Esophagus squamous epithelium (tissue), 5 donors: ENCODE measurements around the gene THOC6. TPM values are rescaled to one million over a fixed set of nuclear protein-coding genes. Genes with fewer than 3 reads are reported as not detected.
A peak's percentile ranks its signal among the peaks of the same experiment; 100 is the strongest.

Source experiments
- DNase-seq: peaks from one replicate; lab custom pipeline; 2025; lab: John Stamatoyannopoulos, UW
- H3K27ac ChIP-seq, 4 donors: fragments of 200-600 bp; sonication (generic); one replicate each; pipeline ENCODE4 v1.5.1; 2016 to 2019; ENCODE audit warnings: mild to moderate bottlenecking in 1 of 4
- H3K27me3 ChIP-seq, 4 donors: fragments of 200-600 bp; sonication (generic); 1 replicate in 3 of 4; 2 replicates in 1 of 4; pipeline versions ENCODE4 v1.5.1 to v1.6.0; 2017 to 2021; ENCODE audit warnings: antibody characterized with exemption in 1 of 4
- H3K36me3 ChIP-seq, 3 donors: fragments of 200-600 bp; sonication (generic); one replicate each; pipeline ENCODE4 v1.5.1; 2016 to 2019
- H3K4me1 ChIP-seq, 3 donors: fragments of 200-600 bp; sonication (generic); one replicate each; pipeline ENCODE4 v1.5.1; 2017 to 2019
- H3K4me3 ChIP-seq, 4 donors: fragments of 200-600 bp; sonication (generic); 1 replicate in 3 of 4; 2 replicates in 1 of 4; pipeline ENCODE4 v1.5.1; 2016 to 2019; ENCODE audit warnings: mild to moderate bottlenecking in 2 of 4, moderate library complexity in 1 of 4
- H3K9me3 ChIP-seq, 3 donors: fragments of 200-600 bp; sonication (generic); one replicate each; pipeline ENCODE4 v1.5.1; 2016 to 2019
- CTCF ChIP-seq, 6 experiments: fragments of 450-650 bp in 4 of 6; fragments of 200-600 bp in 2 of 6; sonication (generic) in 2 of 6; IDR thresholded peaks; one replicate each; pipeline ENCODE4 v1.5.1; 2016 to 2019; ENCODE audit warnings: antibody characterized with exemption in 6 of 6, mild to moderate bottlenecking in 4 of 6, moderate library complexity in 4 of 6
- POLR2A ChIP-seq, 4 donors: fragments of 450-650 bp; IDR thresholded peaks; one replicate each; pipeline ENCODE4 v1.6.1; 2017; ENCODE audit warnings: antibody characterized with exemption in 4 of 4, mild to moderate bottlenecking in 4 of 4, moderate library complexity in 3 of 4
- WGBS, 2 donors: methylation state at CpG; one replicate each; pipeline ENCODE4 v1.1.5; 2018; 5-methylcytosine and 5-hydroxymethylcytosine counted together
- intact Hi-C: fragments of 100-400 bp; cut with DNase I; formaldehyde crosslinking; loops from one replicate; pipeline ENCODE4 v1.15.0; 2022
- total RNA-seq, 4 donors: library from RNA; depleted of rRNA; stranded (reverse); fragments of >200 nt; gene quantifications; one replicate each; pipeline ENCODE4 v1.1.0, GENCODE V29; 2016
- donor health status: DM: yes; HTN: yes; CAD: no.

THOC6 gene
- total RNA-seq, 4 donors from 2014 or later = 17.4 to 27.9 (median 25.8) TPM

GRCh38 chr16:2981177-2981898 is 42.5 kb upstream of the THOC6 start:
- DNase-seq = no peak
- intact Hi-C loops = no loop called here
- Histone ChIP-seq H3K36me3 (no peaks in the 10 kb centered on the region), H3K4me3 (peak overlapping the region in 3 of 4 donors; percentile 62 to 90 (median 63)), H3K9me3 (no peaks in the 10 kb centered on the region), H3K27me3 (peaks cover 0 to 16% (median 0%) of the 10 kb centered on the region in 4 donors), H3K27ac (no peak overlapping the region), H3K4me1 (peaks cover 15 to 77% (median 34%) of the 10 kb centered on the region in 3 donors)
- 72 to 73% methylated on average over 18 to 29 of the region's 33 CpGs for WGBS, 2 donors
- no peak for TF ChIP-seq CTCF (IDR thresholded peaks at IDR 0.05)
- no peak for TF ChIP-seq POLR2A (IDR thresholded peaks at IDR 0.05)

- 47 to 54% methylated on average over 2 to 3 of the region's 4 CpGs for WGBS, 2 donors
- Histone ChIP-seq H3K4me1 (peaks cover 15 to 81% (median 34%) of the 10 kb centered on the region in 3 donors), H3K9me3 (no peaks in the 10 kb centered on the region), H3K4me3 (no peak overlapping the region), H3K36me3 (no peaks in the 10 kb centered on the region), H3K27ac (no peak overlapping the region), H3K27me3 (peaks cover 0 to 20% (median 0%) of the 10 kb centered on the region in 4 donors)
- TF ChIP-seq POLR2A (IDR thresholded peaks at IDR 0.05) = no peak
- intact Hi-C loops = no loop called here
- no peak for DNase-seq
Observed at GRCh38 chr16:2981899-2982250, 42.0 kb upstream of the THOC6 start.

- H3K4me3 ChIP-seq = no peak overlapping the region
- peaks cover 15 to 77% (median 34%) of the 10 kb centered on the region in 3 donors for H3K4me1 ChIP-seq
- 87 to 89% methylated on average over 5 of the region's 5 CpGs for WGBS, 2 donors
- peaks cover 0 to 26% (median 0%) of the 10 kb centered on the region in 4 donors for H3K27me3 ChIP-seq
- intact Hi-C loops = no loop called here
- no peak overlapping the region for H3K27ac ChIP-seq
- TF ChIP-seq POLR2A (IDR thresholded peaks at IDR 0.05) (no peak), CTCF (IDR thresholded peaks at IDR 0.05) (no peak)
- no peaks in the 10 kb centered on the region for H3K9me3 ChIP-seq
- no peaks in the 10 kb centered on the region for H3K36me3 ChIP-seq
- DNase-seq = no peak
Observed at GRCh38 chr16:2982402-2982801, 41.4 kb upstream of the THOC6 start.

- H3K27me3 ChIP-seq = peaks cover 0 to 36% (median 0%) of the 10 kb centered on the region in 4 donors
- H3K36me3 ChIP-seq = no peaks in the 10 kb centered on the region
- no peaks in the 10 kb centered on the region for H3K9me3 ChIP-seq
- peak overlapping the region in 2 of 4 donors; percentile 2 to 48 for H3K27ac ChIP-seq
- H3K4me3 ChIP-seq = peak overlapping the region in 3 of 4 donors; percentile 8 to 47 (median 29)
- 8 to 31% methylated on average over 7 to 18 of the region's 42 CpGs for WGBS, 2 donors
- TF ChIP-seq POLR2A (IDR thresholded peaks at IDR 0.05) (no peak), CTCF (IDR thresholded peaks at IDR 0.05) (peak; percentile 91 to 98 (median 94))
- peaks cover 15 to 64% (median 34%) of the 10 kb centered on the region in 3 donors for H3K4me1 ChIP-seq
- no peak for DNase-seq
- intact Hi-C loops = no loop called here
Observed at GRCh38 chr16:2983706-2984136, 40.1 kb upstream of the THOC6 start.

GRCh38 chr16:2985462-2985861 is 38.4 kb upstream of the THOC6 start:
- no peak overlapping the region for H3K4me3 ChIP-seq
- no peak for TF ChIP-seq CTCF (IDR thresholded peaks at IDR 0.05)
- no peak for TF ChIP-seq POLR2A (IDR thresholded peaks at IDR 0.05)
- intact Hi-C loops = no loop called here
- WGBS, 2 donors = 52 to 57% methylated on average over 3 to 8 of the region's 9 CpGs
- peaks cover 0 to 41% (median 0%) of the 10 kb centered on the region in 4 donors for H3K27me3 ChIP-seq
- peak overlapping the region in 1 of 4 donors; percentile 52 for H3K27ac ChIP-seq
- no peaks in the 10 kb centered on the region for H3K9me3 ChIP-seq
- H3K4me1 ChIP-seq = peaks cover 6 to 49% (median 24%) of the 10 kb centered on the region in 3 donors
- no peak for DNase-seq
- H3K36me3 ChIP-seq = no peaks in the 10 kb centered on the region
